ENCODE data around the gene C1orf226.

GRCh38 chr1:162359523-162360236 is 21.8 kb upstream of the C1orf226 start:
- TF ChIP-seq EZH2 (IDR thresholded peaks at IDR 0.05; ENCODE audit: insufficient read depth, poor library complexity, severe bottlenecking) = no peak
- TF ChIP-seq EZH2phosphoT487 (IDR thresholded peaks at IDR 0.05; ENCODE audit: insufficient read depth, low read depth) = no peak

Measured in GM23248 (cell line).